Loucy (cell line): ENCODE results near the gene METAP1D.

Source experiments
- EZH2phosphoT487 ChIP-seq: fragments of 200-600 bp; IDR thresholded peaks from 2 replicates; pipeline ENCODE4 v1.6.1; 2018; ENCODE audit warnings: antibody characterized with exemption, mild to moderate bottlenecking, moderate library complexity, borderline replicate concordance
- TF ChIP-seq, protein P1 (sequence below): fragments of 200-600 bp; sonication (generic); conservative IDR thresholded peaks from 2 replicates; pipeline ENCODE4 v1.5.1; 2014; ENCODE audit warnings: mild to moderate bottlenecking, antibody characterized with exemption, low read length

DNA sequence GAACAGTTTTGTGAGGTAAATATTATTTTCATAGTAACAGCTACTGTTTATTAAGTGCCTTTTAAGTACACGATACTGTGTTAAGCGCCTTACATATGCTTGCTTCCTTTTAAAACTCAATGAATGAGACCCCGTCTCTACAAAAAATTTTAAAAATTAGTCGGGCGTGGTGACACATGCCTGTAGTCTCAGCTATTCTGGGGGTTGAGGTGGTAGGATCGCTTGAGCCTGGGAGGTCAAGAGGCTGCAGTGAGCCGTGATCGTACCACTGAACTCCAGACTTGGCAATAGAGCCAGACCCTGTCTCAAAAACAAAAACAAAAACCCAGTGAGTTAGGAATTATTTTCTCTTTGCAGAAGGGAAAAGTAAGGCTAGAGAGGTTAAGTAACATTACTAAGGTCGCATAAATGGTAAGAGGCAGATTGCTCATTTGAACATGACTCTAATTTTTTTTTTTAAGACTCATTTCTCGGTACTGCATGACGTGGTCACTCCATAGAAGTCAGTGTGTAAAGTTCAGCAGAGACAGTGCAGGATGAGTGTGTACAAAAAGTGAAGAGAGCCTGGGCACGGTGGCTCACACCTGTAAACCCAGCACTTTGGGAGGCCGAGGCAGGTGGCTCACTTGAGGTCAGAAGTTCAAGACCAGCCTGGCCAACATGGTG, 1.1 kb downstream of the METAP1D start:
- TF ChIP-seq, protein P1, sequence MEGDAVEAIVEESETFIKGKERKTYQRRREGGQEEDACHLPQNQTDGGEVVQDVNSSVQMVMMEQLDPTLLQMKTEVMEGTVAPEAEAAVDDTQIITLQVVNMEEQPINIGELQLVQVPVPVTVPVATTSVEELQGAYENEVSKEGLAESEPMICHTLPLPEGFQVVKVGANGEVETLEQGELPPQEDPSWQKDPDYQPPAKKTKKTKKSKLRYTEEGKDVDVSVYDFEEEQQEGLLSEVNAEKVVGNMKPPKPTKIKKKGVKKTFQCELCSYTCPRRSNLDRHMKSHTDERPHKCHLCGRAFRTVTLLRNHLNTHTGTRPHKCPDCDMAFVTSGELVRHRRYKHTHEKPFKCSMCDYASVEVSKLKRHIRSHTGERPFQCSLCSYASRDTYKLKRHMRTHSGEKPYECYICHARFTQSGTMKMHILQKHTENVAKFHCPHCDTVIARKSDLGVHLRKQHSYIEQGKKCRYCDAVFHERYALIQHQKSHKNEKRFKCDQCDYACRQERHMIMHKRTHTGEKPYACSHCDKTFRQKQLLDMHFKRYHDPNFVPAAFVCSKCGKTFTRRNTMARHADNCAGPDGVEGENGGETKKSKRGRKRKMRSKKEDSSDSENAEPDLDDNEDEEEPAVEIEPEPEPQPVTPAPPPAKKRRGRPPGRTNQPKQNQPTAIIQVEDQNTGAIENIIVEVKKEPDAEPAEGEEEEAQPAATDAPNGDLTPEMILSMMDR, result no peak
- TF ChIP-seq EZH2phosphoT487, result no peak
